Measurements from ENCODE around the gene CD99. TPM values are rescaled to one million over a fixed set of nuclear protein-coding genes. Genes with fewer than 3 reads are reported as not detected.
"Not testable (repeated sequence)": the region's sequence is repeated elsewhere in the genome, so short reads cannot be mapped to it uniquely, and the experiment has no call there.

CD99 gene
- total and polyA plus RNA-seq, 2 experiments from 2014 or later: 28.5 to 43.1 TPM

- no peak for TF ChIP-seq REST (IDR thresholded peaks at IDR 0.05; ENCODE audit: unreplicated experiment)
- no peak for TF ChIP-seq JUNB (IDR thresholded peaks at IDR 0.05; ENCODE audit: unreplicated experiment)
- TF ChIP-seq NANOG (IDR thresholded peaks at IDR 0.05; ENCODE audit: borderline replicate concordance): no peak
- TF ChIP-seq ZNF331 (CRISPR knock-in tag; IDR thresholded peaks at IDR 0.05; ENCODE audit: low read depth): no peak
- no peak for TF ChIP-seq EZH2phosphoT487 (IDR thresholded peaks at IDR 0.05; ENCODE audit: unreplicated experiment)
Observed at GRCh38 chrX:2769615-2770014, 78.5 kb downstream of the CD99 start (continued).

GRCh38 chrX:2773166-2774055 is 82.3 kb downstream of the CD99 start:
- H3F3A ChIP-seq (replicated peaks; ENCODE audit: low read depth); H3K27ac Mint-ChIP-seq; H3K4me1 Mint-ChIP-seq; ATAC-seq; H3K4me2 ChIP-seq; DNase-seq (ENCODE audit: low spot score); H3K36me3 Mint-ChIP-seq (ENCODE audit: low read depth); H2AFZ ChIP-seq; H3K36me3 ChIP-seq (ENCODE audit: insufficient read depth); H3K9me2 ChIP-seq (ENCODE audit: insufficient read depth); H3K27me3 Mint-ChIP-seq (ENCODE audit: insufficient read depth, low read depth, poor library complexity); H3K4me3 ChIP-seq; H3K79me2 ChIP-seq (replicated peaks; ENCODE audit: insufficient read depth); H3K27me3 ChIP-seq (ENCODE audit: insufficient read depth); H4K20me1 ChIP-seq (replicated peaks; ENCODE audit: insufficient read depth); H3K27ac ChIP-seq (ENCODE audit: low read depth); H3K4me3 Mint-ChIP-seq: not testable (repeated sequence)
- H3K4me1 ChIP-seq (ENCODE audit: insufficient read depth): peaks cover 16% of the 10 kb centered on the region; the same call in 1 of the 2 replicates
- H3K9me3 Mint-ChIP-seq: peaks cover 17% of the 10 kb centered on the region

- Histone ChIP-seq H4K20me1 (replicated peaks; ENCODE audit: insufficient read depth) (no peaks in the 10 kb centered on the region), H3K4me3 (no peak overlapping the region), H2AFZ (no peak overlapping the region), H3K79me2 (replicated peaks; ENCODE audit: insufficient read depth) (no peaks in the 10 kb centered on the region), H3K27ac (ENCODE audit: low read depth) (no peak overlapping the region), H3K9me2 (ENCODE audit: insufficient read depth) (no peaks in the 10 kb centered on the region), H3K27me3 (ENCODE audit: insufficient read depth) (no peaks in the 10 kb centered on the region), H3F3A (replicated peaks; ENCODE audit: low read depth) (0 out of 2 replicates have a peak, but pooled peaks cover 5% of the 10 kb centered on the region), H3K36me3 (ENCODE audit: insufficient read depth) (no peaks in the 10 kb centered on the region; the same call in 1 of the 2 replicates), H3K4me2 (no peak overlapping the region), H3K4me1 (ENCODE audit: insufficient read depth) (peaks cover 19% of the 10 kb centered on the region; the same call in 1 of the 2 replicates)
- H3K27me3 Mint-ChIP-seq (ENCODE audit: insufficient read depth, low read depth, poor library complexity): peaks cover 1% of the 10 kb centered on the region
- peaks cover 5% of the 10 kb centered on the region for H3K4me1 Mint-ChIP-seq
- no peak overlapping the region for H3K27ac Mint-ChIP-seq
- H3K36me3 Mint-ChIP-seq (ENCODE audit: low read depth): peaks cover 8% of the 10 kb centered on the region; the same call in 1 of the 3 replicates
- ATAC-seq: no peak
- H3K9me3 Mint-ChIP-seq: peaks cover 17% of the 10 kb centered on the region
- no peak overlapping the region for H3K4me3 Mint-ChIP-seq
- DNase-seq (ENCODE audit: low spot score): no peak
- TF ChIP-seq CREB1 (CRISPR knock-in tag; IDR thresholded peaks at IDR 0.05; ENCODE audit: low read depth) (no peak), NANOG (IDR thresholded peaks at IDR 0.05; ENCODE audit: borderline replicate concordance) (no peak), REST (IDR thresholded peaks at IDR 0.05; ENCODE audit: unreplicated experiment) (no peak), POLR2AphosphoS5 (IDR thresholded peaks at IDR 0.05; ENCODE audit: low read depth) (no peak), EZH2 (IDR thresholded peaks at IDR 0.05; ENCODE audit: low read depth, unreplicated experiment) (no peak), ZNF114 (CRISPR knock-in tag; IDR thresholded peaks at IDR 0.05) (no peak), CTCF (conservative IDR thresholded peaks at IDR 0.05; ENCODE audit: low read depth in 2 of 2) (no peak), ZNF331 (CRISPR knock-in tag; IDR thresholded peaks at IDR 0.05; ENCODE audit: low read depth) (no peak), ETS1 (IDR thresholded peaks at IDR 0.05) (no peak)
Observed at GRCh38 chrX:2774057-2774456, 83.0 kb downstream of the CD99 start.
